Hepatocyte (in vitro differentiated cells): ENCODE results near the gene ANK2. TPM values are rescaled to one million over a fixed set of nuclear protein-coding genes. Genes with fewer than 3 reads are reported as not detected.
A peak's percentile ranks its signal among the peaks of the same experiment; 100 is the strongest.

Experiments
- DNase-seq: peaks from one replicate; pipeline ENCODE4 v3.0.0-alpha.2; 2016; ENCODE audit warnings: low spot score
- H2AFZ ChIP-seq: fragments of 200-600 bp; sonication (generic); 2 replicates; pipeline ENCODE4 v1.6.0; 2016; ENCODE audit warnings: antibody characterized with exemption, mild to moderate bottlenecking
- H3K27ac ChIP-seq: fragments of 200-600 bp; sonication (generic); 2 replicates; pipeline ENCODE4 v1.5.1; 2016; ENCODE audit warnings: mild to moderate bottlenecking
- H3K27me3 ChIP-seq: fragments of 200-600 bp; sonication (generic); 2 replicates; pipeline ENCODE4 v1.6.1; 2016
- H3K36me3 ChIP-seq: fragments of 200-600 bp; sonication (generic); replicated peaks from 2 replicates; pipeline ENCODE4 v1.5.1; 2016; ENCODE audit warnings: low read depth; ENCODE audit not compliant: insufficient read depth
- H3K4me1 ChIP-seq: fragments of 200-600 bp; sonication (generic); 2 replicates; pipeline ENCODE4 v1.5.1; 2016; ENCODE audit warnings: mild to moderate bottlenecking, moderate library complexity; ENCODE audit not compliant: insufficient read depth
- H3K4me2 ChIP-seq: fragments of 200-600 bp; sonication (generic); 2 replicates; pipeline ENCODE4 v1.6.0; 2016
- H3K4me3 ChIP-seq: fragments of 200-600 bp; sonication (generic); 2 replicates; pipeline ENCODE4 v1.5.1; 2016; ENCODE audit warnings: mild to moderate bottlenecking
- H3K79me2 ChIP-seq: fragments of 200-600 bp; sonication (generic); 2 replicates; pipeline ENCODE4 v1.6.0; 2017; ENCODE audit warnings: mild to moderate bottlenecking
- H3K9me2 ChIP-seq: fragments of 200-600 bp; sonication (generic); replicated peaks from 2 replicates; pipeline ENCODE4 v1.6.0; 2017; ENCODE audit warnings: mild to moderate bottlenecking; ENCODE audit not compliant: insufficient read depth
- H3K9me3 ChIP-seq: fragments of 200-600 bp; sonication (generic); 2 replicates; pipeline ENCODE4 v1.5.1; 2016; ENCODE audit warnings: low read depth, mild to moderate bottlenecking
- H4K20me1 ChIP-seq: fragments of 200-600 bp; sonication (generic); 2 replicates; pipeline ENCODE4 v1.6.0; 2016; ENCODE audit warnings: mild to moderate bottlenecking; ENCODE audit not compliant: insufficient read depth, poor library complexity, severe bottlenecking
- CTCF ChIP-seq: fragments of 200-600 bp; sonication (generic); IDR thresholded peaks from 2 replicates; pipeline ENCODE4 v1.5.1; 2016; ENCODE audit warnings: antibody characterized with exemption, mild to moderate bottlenecking; ENCODE audit not compliant: poor library complexity
- EZH2 ChIP-seq: fragments of 200-600 bp; sonication (generic); IDR thresholded peaks from 2 replicates; pipeline ENCODE4 v1.6.1; 2016; ENCODE audit warnings: antibody characterized with exemption, mild to moderate bottlenecking, borderline replicate concordance
- EZH2phosphoT487 ChIP-seq: fragments of 200-600 bp; sonication (generic); IDR thresholded peaks from one replicate; pipeline ENCODE4 v1.6.1; 2018; ENCODE audit warnings: antibody characterized with exemption, mild to moderate bottlenecking, low read depth, moderate library complexity; ENCODE audit not compliant: unreplicated experiment, severe bottlenecking
- WGBS: methylation state at CpG from one replicate; pipeline ENCODE4 v1.1.6; 2016; ENCODE audit warnings: low lambda C conversion rate; ENCODE audit errors: missing lambda C conversion rate; 5-methylcytosine and 5-hydroxymethylcytosine counted together
- polyA plus RNA-seq: library from polyadenylated mRNA; unstranded; fragments of >200 nt; fragmentation: Nextera tagmentation; extraction: Ambion mirVana; gene quantifications from 2 replicates; pipeline ENCODE4 v1.2.1, GENCODE V29; 2016
- total RNA-seq: library from RNA; depleted of rRNA; stranded (reverse); fragments of >200 nt; gene quantifications from 2 replicates; pipeline ENCODE4 v1.2.3, GENCODE V29; 2014

ANK2 gene
- total and polyA plus RNA-seq, 2 experiments from 2014 or later: 3.6 to 17.5 TPM

DNA sequence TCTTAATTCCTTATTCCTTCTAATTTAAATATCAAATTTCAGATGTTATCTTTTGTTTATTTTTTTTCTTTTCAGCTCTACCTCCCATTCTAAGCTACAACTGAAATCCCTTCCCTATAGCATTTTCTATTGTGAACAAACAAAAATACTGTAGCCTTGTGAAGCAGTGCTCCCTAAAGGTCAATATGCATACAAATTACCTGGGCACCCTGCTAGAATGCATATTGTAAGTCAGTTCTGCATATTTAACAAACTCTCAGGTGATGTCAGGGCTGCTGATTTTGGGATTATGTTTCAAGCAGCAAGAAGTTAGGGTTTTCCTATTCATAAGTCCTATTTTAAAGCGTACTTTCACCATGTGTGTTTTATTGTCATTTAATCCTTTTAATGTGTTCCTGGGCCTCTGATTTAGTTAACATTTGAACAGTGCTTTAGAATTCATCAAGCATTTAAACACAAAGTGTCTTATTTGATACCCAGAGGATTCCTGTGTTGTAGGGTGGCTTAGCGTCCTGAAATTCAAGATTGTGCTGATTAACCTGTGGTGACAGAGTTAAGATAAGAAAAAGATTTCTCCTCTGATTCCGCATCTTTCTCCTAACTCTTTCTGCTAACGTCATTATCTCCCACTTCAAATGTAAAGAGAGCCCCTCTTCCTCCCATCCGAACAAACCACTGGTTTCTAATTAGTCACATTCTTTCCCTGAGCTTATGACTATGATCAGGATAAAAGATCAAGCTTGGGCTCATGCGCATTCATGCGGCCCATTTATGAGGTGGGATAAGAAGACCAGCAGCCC lies 221.3 kb downstream of the ANK2 start:
- WGBS: 53% methylated on average over 7 of the region's 7 CpGs
- no peaks in the 10 kb centered on the region for H3K4me1 ChIP-seq
- DNase-seq: no peak
- no peaks in the 10 kb centered on the region for H3K27me3 ChIP-seq
- no peaks in the 10 kb centered on the region for H3K9me3 ChIP-seq
- no peak for TF ChIP-seq CTCF
- TF ChIP-seq EZH2: no peak
- no peak for TF ChIP-seq EZH2phosphoT487
- H3K27ac ChIP-seq: no peak overlapping the region
- H3K9me2 ChIP-seq: no peaks in the 10 kb centered on the region
- H3K4me2 ChIP-seq: no peak overlapping the region
- H3K36me3 ChIP-seq: no peaks in the 10 kb centered on the region
- H2AFZ ChIP-seq: no peak overlapping the region
- no peaks in the 10 kb centered on the region for H3K79me2 ChIP-seq
- H3K4me3 ChIP-seq: no peak overlapping the region
- H4K20me1 ChIP-seq: no peaks in the 10 kb centered on the region

GRCh38 chr4:113272523-113272922 lies 223.1 kb downstream of the ANK2 start:
- H3K9me2 ChIP-seq: no peaks in the 10 kb centered on the region
- H3K27me3 ChIP-seq: no peaks in the 10 kb centered on the region
- no peaks in the 10 kb centered on the region for H4K20me1 ChIP-seq
- H2AFZ ChIP-seq: no peak overlapping the region
- H3K36me3 ChIP-seq: no peaks in the 10 kb centered on the region
- DNase-seq: no peak
- no peaks in the 10 kb centered on the region for H3K9me3 ChIP-seq
- H3K4me3 ChIP-seq: no peak overlapping the region
- no peaks in the 10 kb centered on the region for H3K79me2 ChIP-seq
- no peak overlapping the region for H3K27ac ChIP-seq
- H3K4me2 ChIP-seq: no peak overlapping the region
- no peak for TF ChIP-seq EZH2
- TF ChIP-seq CTCF: no peak
- no peak for TF ChIP-seq EZH2phosphoT487
- no peaks in the 10 kb centered on the region for H3K4me1 ChIP-seq

DNA sequence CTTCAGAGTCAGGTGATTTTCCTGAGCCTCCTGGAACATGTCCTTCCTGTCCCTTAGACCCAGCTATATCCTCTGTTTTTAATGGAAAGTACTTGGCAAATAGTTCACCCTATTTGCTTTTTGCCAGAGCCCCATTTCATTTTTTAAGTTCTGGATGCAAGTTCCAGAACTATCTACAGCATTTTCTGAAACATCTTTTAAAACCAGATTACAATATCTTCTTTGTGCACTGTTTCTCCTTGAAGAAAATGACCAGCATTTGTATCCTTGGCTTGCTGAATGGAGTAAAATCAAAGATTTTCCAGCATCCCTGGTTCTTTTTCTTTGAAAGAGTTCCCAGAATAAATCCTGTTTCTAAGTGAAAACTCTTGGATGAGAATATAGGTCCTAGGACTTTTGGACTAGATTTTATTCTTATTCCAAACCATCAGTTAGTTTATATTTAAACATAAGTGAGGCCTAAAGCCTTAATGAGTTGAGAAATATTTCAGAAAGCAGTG lies 224.3 kb downstream of the ANK2 start:
- TF ChIP-seq CTCF (no peak), EZH2phosphoT487 (no peak), EZH2 (no peak)
- H4K20me1 ChIP-seq: no peaks in the 10 kb centered on the region

More for the DNA sequence above, 224.3 kb downstream of the ANK2 start:
- Histone ChIP-seq H3K79me2 (no peaks in the 10 kb centered on the region), H3K4me2 (no peak overlapping the region), H2AFZ (no peak overlapping the region), H3K27ac (peak overlapping the region; percentile 15), H3K4me3 (no peak overlapping the region), H3K9me2 (no peaks in the 10 kb centered on the region), H3K4me1 (no peaks in the 10 kb centered on the region), H3K27me3 (no peaks in the 10 kb centered on the region), H3K36me3 (no peaks in the 10 kb centered on the region), H3K9me3 (no peaks in the 10 kb centered on the region)
- DNase-seq: no peak
